GM12878 (cell line): ENCODE data around the gene TOLLIP. TPM values are rescaled to one million over a fixed set of nuclear protein-coding genes. Genes with fewer than 3 reads are reported as not detected.
A peak's percentile ranks its signal among the peaks of the same experiment; 100 is the strongest.

Experiments
- ATAC-seq: fragments of 200-7000 bp; cut with Tn5 transposase; 3 replicates; pipeline ENCODE4 v1.9.1; 2020; ENCODE audit warnings: mild to moderate bottlenecking, moderate library complexity
- BruUV-seq: library from RNA; stranded (reverse); fragments of 400-500 nt; replicated peaks from 2 replicates; lab custom pipeline; 2021; lab: Mats Ljungman, UMichigan
- CTCF ChIA-PET: fragments of 300-600 bp; sonication (Branson Sonifier 250); formaldehyde crosslinking; extraction: SDS; loops from one replicate; lab custom pipeline; 2021; ENCODE audit warnings: inconsistent platforms; lab: Yijun Ruan, JAX
- POLR2A ChIA-PET: fragments of 350-600 bp; formaldehyde crosslinking; extraction: SDS; loops from one replicate; lab custom pipeline; 2021; ENCODE audit warnings: inconsistent platforms; lab: Charles Lee
- RAD21 ChIA-PET: fragments of 300-600 bp; sonication (Branson Sonifier 250); formaldehyde crosslinking; loops from one replicate; lab custom pipeline; 2023; ENCODE audit warnings: antibody characterized with exemption; ENCODE audit not compliant: unreplicated experiment; lab: Charles Lee
- SMC1A ChIA-PET: fragments of 300-600 bp; sonication (Branson Sonifier 250); formaldehyde crosslinking; loops from one replicate; lab custom pipeline; 2023; ENCODE audit not compliant: unreplicated experiment, uncharacterized antibody; lab: Charles Lee
- DNase-seq: peaks from one replicate; pipeline ENCODE4 v3.0.0-alpha.2; 2011; ENCODE audit warnings: low read depth, low spot score
- FAIRE-seq: peaks from 3 replicates; lab custom pipeline; 2011; peaks lifted over from hg19 to GRCh38; lab: Jason Lieb, UNC
- H2AFZ ChIP-seq: 2 replicates; pipeline ENCODE4 v1.6.0; 2011; ENCODE audit warnings: low read depth, low read length, control low read depth; ENCODE audit not compliant: control insufficient read depth
- H3K27ac ChIP-seq: 2 replicates; pipeline ENCODE4 v1.5.1; 2011; ENCODE audit warnings: control low read depth; ENCODE audit not compliant: control insufficient read depth, insufficient read depth
- H3K27me3 ChIP-seq, 2 experiments: replicated peaks in 1 of 2; 2 replicates each; pipeline versions ENCODE4 v1.6.0 to v1.6.1; 2011; ENCODE audit warnings: low read length in 1 of 2; ENCODE audit not compliant: control insufficient read depth in 2 of 2, insufficient read depth in 2 of 2
- H3K36me3 ChIP-seq, 2 experiments: 2 replicates each; pipeline ENCODE4 v1.5.1; 2011; ENCODE audit warnings: low read length in 1 of 2; ENCODE audit not compliant: control insufficient read depth in 2 of 2, insufficient read depth in 2 of 2
- H3K4me1 ChIP-seq: 2 replicates; pipeline ENCODE4 v1.6.1; 2011; ENCODE audit warnings: mild to moderate bottlenecking, low read length, moderate library complexity, mixed read lengths; ENCODE audit not compliant: control insufficient read depth, insufficient read depth
- H3K4me2 ChIP-seq: 2 replicates; pipeline ENCODE4 v1.6.0; 2011; ENCODE audit warnings: control low read depth; ENCODE audit not compliant: control insufficient read depth, insufficient read depth
- H3K4me3 ChIP-seq: fragments of 200-600 bp; sonication (generic); 2 replicates; pipeline ENCODE4 v1.5.1; 2016
- H3K79me2 ChIP-seq: 2 replicates; pipeline ENCODE4 v1.6.0; 2011; ENCODE audit warnings: low read length; ENCODE audit not compliant: control insufficient read depth, insufficient read depth
- H3K9ac ChIP-seq: 2 replicates; pipeline ENCODE4 v1.8.0; 2011; ENCODE audit warnings: low read length, control low read depth, mixed read lengths; ENCODE audit not compliant: control insufficient read depth, insufficient read depth
- H3K9me3 ChIP-seq: replicated peaks from 3 replicates; pipeline ENCODE4 v1.5.1; 2011; ENCODE audit warnings: mild to moderate bottlenecking, low read length; ENCODE audit not compliant: control insufficient read depth, insufficient read depth
- H4K20me1 ChIP-seq: 2 replicates; pipeline ENCODE4 v1.6.0; 2011; ENCODE audit not compliant: control insufficient read depth, insufficient read depth
- BHLHE40 ChIP-seq, 2 experiments: fragments of 450-650 bp in 1 of 2; IDR thresholded peaks; 2 replicates each; pipeline ENCODE4 v1.6.1; 2011 to 2017; ENCODE audit warnings: low read depth in 2 of 2, borderline replicate concordance in 1 of 2, improper control_type of control experiment in 1 of 2, low read length in 1 of 2, mild to moderate bottlenecking in 1 of 2
- HCFC1 ChIP-seq: fragments of 150-350 bp; IDR thresholded peaks from 2 replicates; pipeline ENCODE4 v1.6.1; 2014; ENCODE audit warnings: low read length
- NFIC ChIP-seq: IDR thresholded peaks from 2 replicates; pipeline ENCODE4 v1.6.1; 2012; ENCODE audit warnings: low read depth, mild to moderate bottlenecking, inconsistent platforms, low read length, moderate library complexity
- NFYB ChIP-seq: IDR thresholded peaks from 2 replicates; pipeline ENCODE4 v1.6.1; 2011; ENCODE audit warnings: low read depth, mild to moderate bottlenecking, low read length, improper control_type of control experiment, moderate library complexity; ENCODE audit not compliant: insufficient read depth
- RUNX3 ChIP-seq: IDR thresholded peaks from 2 replicates; pipeline ENCODE4 v1.6.1; 2012; ENCODE audit warnings: low read length, inconsistent platforms
- SRF ChIP-seq, 2 experiments: IDR thresholded peaks; 2 replicates each; pipeline ENCODE4 v1.6.1; 2011; ENCODE audit warnings: low read depth in 2 of 2, low read length in 2 of 2, mild to moderate bottlenecking in 1 of 2, moderate library complexity in 1 of 2
- WGBS: methylation state at CpG from one replicate; pipeline ENCODE4 v1.1.6; 2016; ENCODE audit warnings: low lambda C conversion rate; ENCODE audit not compliant: insufficient replicate concordance, insufficient coverage; ENCODE audit errors: missing lambda C conversion rate; 5-methylcytosine and 5-hydroxymethylcytosine counted together
- in situ Hi-C: fragments of 300-500 bp; cut with MboI; formaldehyde crosslinking; loops from 9 replicates; pipeline ENCODE4 v1.14.3; 2018; ENCODE audit warnings: mixed read lengths
- intact Hi-C: fragments of 100-400 bp; cut with micrococcal nuclease; formaldehyde crosslinking; loops from one replicate; pipeline ENCODE4 v1.14.2; 2022; ENCODE audit not compliant: unreplicated experiment
- polyA plus RNA-seq, 11 experiments: library from polyadenylated mRNA; depleted of rRNA in 4 of 11; unstranded in 6 of 11; stranded (reverse) in 5 of 11; fragments of >200 nt; fragmentation: Nextera tagmentation in 4 of 11; fragmentation: Illumina TruSeq in 1 of 11; extraction: Ambion mirVana in 4 of 11; extraction: Trizol in 1 of 11; gene quantifications; 1 replicate in 1 of 11; 2 replicates in 10 of 11; pipeline versions ENCODE4 v1.2.1 to v1.2.3, GENCODE V29; 2011 to 2016; ENCODE audit warnings: inconsistent platforms in 2 of 11, missing spikeins in 2 of 11, low read depth in 1 of 11
- total RNA-seq, 4 experiments: library from RNA; depleted of rRNA in 3 of 4; stranded (reverse); fragments of >200 nt in 3 of 4; fragmentation: Illumina TruSeq in 1 of 4; extraction: Trizol in 1 of 4; gene quantifications; 2 replicates each; pipeline versions ENCODE4 v1.2.1 to v1.2.3, GENCODE V29; 2013 to 2021
- TF ChIP-seq, protein P1 (sequence below): IDR thresholded peaks from 2 replicates; pipeline ENCODE4 v1.6.1; 2011; ENCODE audit warnings: borderline replicate concordance, low read depth, mild to moderate bottlenecking, moderate library complexity, mixed read lengths, low read length; ENCODE audit not compliant: insufficient read depth; ENCODE audit errors: extremely low read length

TOLLIP gene
- total and polyA plus RNA-seq, 10 of the 15 experiments (the other 5 are each of a cell fraction or from before 2014, with no cell fraction given), result 0.47 to 39.5 (median 21.6) TPM

DNA sequence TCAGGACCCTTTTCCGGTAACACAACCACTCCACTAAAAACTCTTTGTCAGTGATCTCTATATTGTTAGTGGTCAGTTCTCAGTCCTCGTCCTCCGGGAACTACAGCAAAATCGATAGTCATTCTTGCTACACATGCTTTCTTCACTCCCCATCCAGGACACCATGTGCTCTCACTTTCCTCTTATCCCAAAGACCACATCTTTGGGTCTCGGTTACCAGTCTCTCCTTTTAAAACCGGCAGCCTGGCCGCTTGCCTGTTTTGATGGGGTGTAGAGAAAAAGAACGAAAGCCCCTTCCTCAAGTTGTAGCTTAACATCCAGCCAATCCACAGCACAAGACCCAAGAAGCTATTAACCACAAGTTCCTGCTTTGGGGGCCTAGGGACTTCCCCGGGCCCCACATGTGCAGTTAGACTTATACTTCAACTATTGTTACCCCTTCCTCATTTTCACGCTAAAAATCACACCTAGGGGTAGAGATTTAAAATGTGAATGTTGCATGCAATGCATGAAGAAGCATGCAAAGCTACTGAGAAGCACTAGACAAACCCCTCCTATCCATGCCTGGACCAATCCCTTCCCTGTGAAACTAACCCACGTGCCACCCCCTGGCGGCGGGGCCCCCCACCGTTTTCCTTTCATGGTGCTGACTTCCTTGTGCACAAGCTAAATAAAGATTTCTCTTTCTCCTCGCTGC is 1.5 kb upstream of the TOLLIP start:
- H3K4me2 ChIP-seq, result peak overlapping the region; percentile 96
- ChIA-PET RAD21 (interaction anchor here (1.0 kb wide), 1 partner anchor 72 kb away, joined by 3 read pairs; no protein-coding TSS in a partner anchor), POLR2A (no interaction called here), CTCF (interaction anchor here (0.9 to 1.3 kb wide), 3 partner anchors 16 to 73 kb away, joined by 3 to 5 read pairs (median 3); no protein-coding TSS in a partner anchor), SMC1A (interaction anchor here (0.6 to 1.1 kb wide), 2 partner anchors 19 to 41 kb away, joined by 3 to 4 read pairs; no protein-coding TSS in a partner anchor)
- peak overlapping the region; percentile 98 for H2AFZ ChIP-seq
- ATAC-seq (no peak), FAIRE-seq (no peak), DNase-seq (no peak)
- in situ Hi-C loops (no loop called here), intact Hi-C loops (no loop called here)
- BruUV-seq, result no TSS peak
- no peaks in the 10 kb centered on the region for H3K36me3 ChIP-seq
- H3K79me2 ChIP-seq, result peaks cover 21% of the 10 kb centered on the region
- peaks cover 33% of the 10 kb centered on the region for H3K4me1 ChIP-seq
- TF ChIP-seq NFIC (no peak), HCFC1 (no peak), SRF (IDR thresholded peaks at IDR 0.05; ENCODE audit: low read depth in 2 of 2, low read length in 2 of 2) (peak; percentile 44 to 86; a peak in 3 of 4 replicates), RUNX3 (peak; percentile 64), BHLHE40 (IDR thresholded peaks at IDR 0.05; ENCODE audit: borderline replicate concordance in 1 of 2, low read depth in 2 of 2, low read length in 1 of 2) (0 out of 4 replicates have a peak, but pooled peaks of 1 of the 2 experiments have one; percentile 12), NFYB (peak; percentile 25; the same call in 1 of the 2 replicates)
- TF ChIP-seq, protein P1, sequence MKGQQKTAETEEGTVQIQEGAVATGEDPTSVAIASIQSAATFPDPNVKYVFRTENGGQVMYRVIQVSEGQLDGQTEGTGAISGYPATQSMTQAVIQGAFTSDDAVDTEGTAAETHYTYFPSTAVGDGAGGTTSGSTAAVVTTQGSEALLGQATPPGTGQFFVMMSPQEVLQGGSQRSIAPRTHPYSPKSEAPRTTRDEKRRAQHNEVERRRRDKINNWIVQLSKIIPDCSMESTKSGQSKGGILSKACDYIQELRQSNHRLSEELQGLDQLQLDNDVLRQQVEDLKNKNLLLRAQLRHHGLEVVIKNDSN, result peak; percentile 20
- no peak overlapping the region for H3K9ac ChIP-seq
- peaks cover 9% of the 10 kb centered on the region for H3K9me3 ChIP-seq
- H3K27ac ChIP-seq, result peak overlapping the region; percentile 20; the same call in 1 of the 2 replicates
- WGBS, result 8% methylated on average over 15 of the region's 15 CpGs
- no peaks in the 10 kb centered on the region for H3K27me3 ChIP-seq
- H3K4me3 ChIP-seq, result peak overlapping the region; percentile 71; the same call in 1 of the 2 replicates
- H4K20me1 ChIP-seq, result no peaks in the 10 kb centered on the region
